H1 (cell line): Measurements from ENCODE around the gene MIP. TPM values are rescaled to one million over a fixed set of nuclear protein-coding genes. Genes with fewer than 3 reads are reported as not detected.
"Not testable (repeated sequence)": the region's sequence is repeated elsewhere in the genome, so short reads cannot be mapped to it uniquely, and the experiment has no call there.

ENCODE experiments used
- CTCF ChIA-PET: fragments of 300-600 bp; sonication (Branson Sonifier 250); formaldehyde crosslinking; loops from one replicate; lab custom pipeline; 2021; ENCODE audit not compliant: partially characterized antibody; lab: Charles Lee
- POLR2A ChIA-PET: fragments of 300-600 bp; sonication (Branson Sonifier 250); formaldehyde crosslinking; loops from one replicate; lab custom pipeline; 2021; ENCODE audit warnings: inconsistent platforms; ENCODE audit not compliant: partially characterized antibody; lab: Charles Lee
- DNase-seq, 2 experiments: peaks; one replicate each; pipeline versions ENCODE4 v3.0.0 to v3.0.0-alpha.2; 2010 to 2022; ENCODE audit warnings: low spot score in 2 of 2, low read depth in 1 of 2, mixed read lengths in 1 of 2
- FAIRE-seq: peaks from 2 replicates; lab custom pipeline; 2011; peaks lifted over from hg19 to GRCh38; lab: Jason Lieb, UNC
- H2AFZ ChIP-seq: 2 replicates; pipeline ENCODE4 v1.8.1; 2012; ENCODE audit warnings: low read length, inconsistent platforms
- H2AK5ac ChIP-seq: 2 replicates; pipeline ENCODE4 v1.6.1; 2013; ENCODE audit warnings: low read depth, low read length
- H2BK120ac ChIP-seq: replicated peaks from 2 replicates; pipeline ENCODE3; 2013; ENCODE audit warnings: low read depth, low read length, inconsistent platforms
- H2BK12ac ChIP-seq: 2 replicates; pipeline ENCODE4 v1.6.1; 2013; ENCODE audit warnings: low read depth, low read length
- H2BK15ac ChIP-seq: 2 replicates; pipeline ENCODE4 v1.6.1; 2013; ENCODE audit warnings: low read length
- H2BK20ac ChIP-seq: 2 replicates; pipeline ENCODE4 v1.6.1; 2013; ENCODE audit warnings: low read length
- H2BK5ac ChIP-seq: 2 replicates; pipeline ENCODE4 v1.6.1; 2013; ENCODE audit warnings: low read depth, low read length
- H3K14ac ChIP-seq: 2 replicates; pipeline ENCODE4 v1.6.1; 2013; ENCODE audit warnings: inconsistent platforms; ENCODE audit not compliant: insufficient read length
- H3K18ac ChIP-seq: 2 replicates; pipeline ENCODE4 v1.6.1; 2013; ENCODE audit warnings: low read length; ENCODE audit errors: extremely low read depth
- H3K23ac ChIP-seq: 2 replicates; pipeline ENCODE4 v1.6.1; 2013; ENCODE audit warnings: inconsistent platforms; ENCODE audit not compliant: insufficient read length
- H3K23me2 ChIP-seq: 2 replicates; pipeline ENCODE4 v1.6.1; 2013; ENCODE audit warnings: low read depth, low read length
- H3K27ac ChIP-seq: 2 replicates; pipeline ENCODE4 v1.6.1; 2011; ENCODE audit warnings: low read depth, low read length, inconsistent platforms
- H3K27me3 ChIP-seq, 4 experiments: replicated peaks in 1 of 4; 1 replicate in 1 of 4; 2 replicates in 3 of 4; pipeline versions ENCODE4 v1.6.1 to v1.8.1; 2011 to 2013; ENCODE audit warnings: low read length in 3 of 4, mild to moderate bottlenecking in 3 of 4, inconsistent platforms in 2 of 4, mixed read lengths in 2 of 4, moderate library complexity in 1 of 4; ENCODE audit not compliant: control insufficient read depth in 3 of 4, insufficient read depth in 3 of 4; ENCODE audit errors: extremely low read depth in 1 of 4
- H3K36me3 ChIP-seq, 4 experiments: 2 replicates each; pipeline versions ENCODE4 v1.6.1 to v1.8.1; 2011 to 2013; ENCODE audit warnings: mild to moderate bottlenecking in 4 of 4, low read length in 3 of 4, moderate library complexity in 2 of 4, control low read depth in 1 of 4, inconsistent platforms in 1 of 4; ENCODE audit not compliant: insufficient read depth in 4 of 4, control insufficient read depth in 2 of 4
- H3K4ac ChIP-seq: replicated peaks from 2 replicates; pipeline ENCODE3; 2013; ENCODE audit warnings: low read length, low read depth, mixed read lengths, inconsistent platforms; ENCODE audit not compliant: insufficient read length
- H3K4me1 ChIP-seq, 4 experiments: replicated peaks in 1 of 4; 1 replicate in 1 of 4; 2 replicates in 3 of 4; pipeline versions ENCODE4 v1.6.1 to v1.8.1; 2011 to 2013; ENCODE audit warnings: low read length in 3 of 4, inconsistent platforms in 2 of 4, mixed read lengths in 1 of 4; ENCODE audit not compliant: insufficient read depth in 4 of 4, control insufficient read depth in 3 of 4
- H3K4me2 ChIP-seq, 2 experiments: 2 replicates each; pipeline versions ENCODE4 v1.6.1 to v1.8.1; 2011 to 2013; ENCODE audit warnings: low read depth in 2 of 2, low read length in 2 of 2, control low read depth in 1 of 2, inconsistent platforms in 1 of 2, mild to moderate bottlenecking in 1 of 2; ENCODE audit not compliant: insufficient read depth in 1 of 2
- H3K4me3 ChIP-seq, 4 experiments: fragments of 200-600, 300-600 bp in 1 of 4; sonication (generic), shearing (Covaris generic), sonication (Bioruptor Twin) in 1 of 4; 2 replicates each; pipeline versions ENCODE4 v1.5.1 to v1.8.1; 2011 to 2016; ENCODE audit warnings: low read length in 4 of 4, low read depth in 3 of 4, control low read depth in 2 of 4, inconsistent platforms in 2 of 4, mild to moderate bottlenecking in 2 of 4, mixed read lengths in 1 of 4, moderate library complexity in 1 of 4; ENCODE audit not compliant: insufficient read depth in 2 of 4; ENCODE audit errors: extremely low read depth in 1 of 4
- H3K56ac ChIP-seq: replicated peaks from 2 replicates; pipeline ENCODE3; 2013; ENCODE audit warnings: low read depth, mild to moderate bottlenecking, mixed read lengths, low read length, inconsistent platforms; ENCODE audit not compliant: insufficient read length
- H3K79me1 ChIP-seq: 2 replicates; pipeline ENCODE4 v1.6.1; 2013; ENCODE audit warnings: low read depth, low read length, control low read depth
- H3K79me2 ChIP-seq, 2 experiments: 2 replicates each; pipeline versions ENCODE4 v1.6.1 to v1.8.1; 2012 to 2013; ENCODE audit warnings: low read length in 2 of 2, mild to moderate bottlenecking in 2 of 2, inconsistent platforms in 1 of 2; ENCODE audit not compliant: insufficient read depth in 2 of 2, control insufficient read depth in 1 of 2
- H3K9ac ChIP-seq, 4 experiments: replicated peaks in 1 of 4; 1 replicate in 1 of 4; 2 replicates in 3 of 4; pipeline versions ENCODE4 v1.6.1 to v1.8.1; 2011 to 2013; ENCODE audit warnings: low read depth in 3 of 4, low read length in 3 of 4, control low read depth in 2 of 4, mild to moderate bottlenecking in 2 of 4, moderate library complexity in 2 of 4, inconsistent platforms in 1 of 4; ENCODE audit errors: extremely low read depth in 1 of 4
- H3K9me3 ChIP-seq, 2 experiments: 2 replicates each; pipeline versions ENCODE4 v1.6.1 to v1.8.1; 2012 to 2013; ENCODE audit warnings: mild to moderate bottlenecking in 2 of 2, moderate library complexity in 2 of 2, control low read depth in 1 of 2, inconsistent platforms in 1 of 2, low read depth in 1 of 2, low read length in 1 of 2, mixed read lengths in 1 of 2; ENCODE audit not compliant: insufficient read depth in 2 of 2
- H4K20me1 ChIP-seq, 2 experiments: replicated peaks in 1 of 2; 2 replicates each; pipeline versions ENCODE3 to v1.8.1; 2011 to 2013; ENCODE audit warnings: inconsistent platforms in 2 of 2, low read length in 2 of 2, mild to moderate bottlenecking in 1 of 2; ENCODE audit not compliant: insufficient read depth in 2 of 2, control insufficient read depth in 1 of 2
- H4K5ac ChIP-seq: 2 replicates; pipeline ENCODE4 v1.6.1; 2013; ENCODE audit warnings: low read length, low read depth, mixed read lengths, inconsistent platforms; ENCODE audit not compliant: insufficient read length
- H4K8ac ChIP-seq: 2 replicates; pipeline ENCODE4 v1.8.0; 2013; ENCODE audit warnings: mild to moderate bottlenecking, moderate library complexity, low read length, inconsistent platforms; ENCODE audit not compliant: insufficient read depth; ENCODE audit errors: extremely low read depth
- H4K91ac ChIP-seq: replicated peaks from 2 replicates; pipeline ENCODE3; 2013; ENCODE audit warnings: low read length, mixed read lengths, inconsistent platforms; ENCODE audit not compliant: insufficient read length
- WGBS, 2 experiments: shearing (Covaris generic) in 1 of 2; methylation state at CpG; one replicate each; pipeline versions ENCODE4 v1.1.6 to v1.1.7; 2013 to 2015; ENCODE audit warnings: low lambda C conversion rate in 2 of 2, mixed read lengths in 2 of 2, inconsistent platforms in 1 of 2, low coverage in 1 of 2, missing lambda C conversion rate in 1 of 2; ENCODE audit not compliant: insufficient replicate concordance in 2 of 2, insufficient coverage in 1 of 2, insufficient read length in 1 of 2; ENCODE audit errors: extremely low coverage in 1 of 2, missing lambda C conversion rate in 1 of 2; 5-methylcytosine and 5-hydroxymethylcytosine counted together
- polyA plus RNA-seq, 7 experiments: library from polyadenylated mRNA; depleted of rRNA in 3 of 7; stranded (reverse) in 5 of 7; unstranded in 2 of 7; fragments of >200 nt in 5 of 7; fragments of 200-250 nt in 2 of 7; gene quantifications; 1 replicate in 5 of 7; 2 replicates in 1 of 7; 4 replicates in 1 of 7; pipeline versions ENCODE4 v1.2.1 to v1.2.3, GENCODE V29; 2011 to 2013; ENCODE audit warnings: missing spikeins in 2 of 7, mixed read lengths in 2 of 7
- total RNA-seq: library from RNA; stranded (reverse); fragmentation: NEBNext Ultra II Directional; extraction: Animal tissue kit (Norgen Biotek cat#: 25700); gene quantifications from 2 replicates; pipeline ENCODE4 v1.2.1, GENCODE V29; 2021

Gene MIP
- total and polyA plus RNA-seq, 2 of the 8 experiments (the other 6 are each of a cell fraction or from before 2014, with no cell fraction given), result 0.05 TPM; not detected in 1

DNA sequence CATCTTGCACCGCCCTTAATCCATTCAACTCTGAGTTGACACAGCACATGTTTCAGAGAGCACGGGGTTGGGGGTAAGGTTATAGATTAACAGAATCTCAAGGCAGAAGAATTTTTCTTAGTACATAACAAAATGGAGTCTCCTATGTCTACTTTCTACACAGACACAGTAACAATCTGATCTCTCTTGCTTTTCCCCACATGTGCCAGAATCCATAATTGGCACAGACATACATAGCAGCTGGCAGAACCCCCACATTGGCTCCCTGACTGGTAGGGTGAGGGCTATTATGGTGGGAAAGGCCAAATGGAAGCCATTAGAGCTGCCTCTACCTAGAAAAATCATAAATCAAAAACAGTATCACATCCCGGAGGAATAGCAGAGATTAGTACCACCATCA is 53.3 kb downstream of the MIP start:
- H3K56ac ChIP-seq, H2BK15ac ChIP-seq, H3K23me2 ChIP-seq, H3K27ac ChIP-seq, H3K4me3 ChIP-seq, H3K4ac ChIP-seq, H3K14ac ChIP-seq, H3K79me2 ChIP-seq, H3K18ac ChIP-seq, FAIRE-seq, POLR2A ChIA-PET, H4K20me1 ChIP-seq, H3K36me3 ChIP-seq, H3K27me3 ChIP-seq, H3K4me1 ChIP-seq, H2AFZ ChIP-seq, DNase-seq, H4K91ac ChIP-seq, H4K8ac ChIP-seq, H3K4me2 ChIP-seq, H4K5ac ChIP-seq, H3K9me3 ChIP-seq, H2BK5ac ChIP-seq, CTCF ChIA-PET, H2BK12ac ChIP-seq, H3K79me1 ChIP-seq, H2AK5ac ChIP-seq, H2BK20ac ChIP-seq, H2BK120ac ChIP-seq, H3K9ac ChIP-seq, H3K23ac ChIP-seq: not testable (repeated sequence)
- WGBS, 2 experiments, result 100% methylated on average over 1 of the region's 3 CpGs; no CpG with 5 or more reads in 1 of the 2 experiments

Other genes with a start within 250 kb of the MIP start
- 55.0 and 55.5 TPM in 2 replicates for gene RNF41, start 232.7 kb downstream of the MIP start, total RNA-seq
- 98.6 and 127 TPM in 2 replicates for gene RNF41, start 232.7 kb downstream of the MIP start, polyA plus RNA-seq (2011; rRNA removed)
- gene NABP2, start 230.3 kb downstream of the MIP start, total RNA-seq, result 56.1 and 58.1 TPM in 2 replicates
- 59.8 and 67.5 TPM in 2 replicates for gene NABP2, start 230.3 kb downstream of the MIP start, polyA plus RNA-seq (2011; rRNA removed)
- gene SLC39A5, start 224.6 kb downstream of the MIP start, total RNA-seq, result 0.25 TPM in 1 of 2 replicates, not detected in the other
- 0.27 and 0.75 TPM in 2 replicates for gene SLC39A5, start 224.6 kb downstream of the MIP start, polyA plus RNA-seq (2011; rRNA removed)
- 34.1 and 36.3 TPM in 2 replicates for gene ANKRD52, start 196.3 kb downstream of the MIP start, total RNA-seq
- gene ANKRD52, start 196.3 kb downstream of the MIP start, polyA plus RNA-seq (2011; rRNA removed), result 14.0 and 20.7 TPM in 2 replicates
- 21.8 and 22.8 TPM in 2 replicates for gene COQ10A, start 187.7 kb downstream of the MIP start, total RNA-seq
- 39.5 and 42.9 TPM in 2 replicates for gene COQ10A, start 187.7 kb downstream of the MIP start, polyA plus RNA-seq (2011; rRNA removed)
- gene CS, start 154.3 kb downstream of the MIP start, total RNA-seq, result 238 and 243 TPM in 2 replicates
- 82.4 and 96.6 TPM in 2 replicates for gene CS, start 154.3 kb downstream of the MIP start, polyA plus RNA-seq (2011; rRNA removed)
- 195 and 203 TPM in 2 replicates for gene CNPY2, start 138.7 kb downstream of the MIP start, total RNA-seq
- 222 and 281 TPM in 2 replicates for gene CNPY2, start 138.7 kb downstream of the MIP start, polyA plus RNA-seq (2011; rRNA removed)
- gene PAN2, start 120.7 kb downstream of the MIP start, total RNA-seq, result 30.5 and 36.7 TPM in 2 replicates
- gene PAN2, start 120.7 kb downstream of the MIP start, polyA plus RNA-seq (2011; rRNA removed), result 29.6 and 37.1 TPM in 2 replicates
- 1.4 and 2.3 TPM in 2 replicates for gene IL23A, start 115.8 kb downstream of the MIP start, total RNA-seq
- 2.6 and 3.6 TPM in 2 replicates for gene IL23A, start 115.8 kb downstream of the MIP start, polyA plus RNA-seq (2011; rRNA removed)
- gene STAT2, start 94.5 kb downstream of the MIP start, total RNA-seq, result 42.4 and 44.7 TPM in 2 replicates
- 37.1 and 39.9 TPM in 2 replicates for gene STAT2, start 94.5 kb downstream of the MIP start, polyA plus RNA-seq (2011; rRNA removed)
- gene APOF, start 91.8 kb downstream of the MIP start, total RNA-seq, result not detected in 2 replicates
- not detected in 2 replicates for gene APOF, start 91.8 kb downstream of the MIP start, polyA plus RNA-seq (2011; rRNA removed)
- gene TIMELESS, start 5.2 kb downstream of the MIP start, total RNA-seq, result 86.7 and 88.7 TPM in 2 replicates
- 17.1 and 19.9 TPM in 2 replicates for gene TIMELESS, start 5.2 kb downstream of the MIP start, polyA plus RNA-seq (2011; rRNA removed)
- 4.0 and 4.3 TPM in 2 replicates for gene SPRYD4, start 13.9 kb upstream of the MIP start, total RNA-seq
- 4.9 and 5.3 TPM in 2 replicates for gene SPRYD4, start 13.9 kb upstream of the MIP start, polyA plus RNA-seq (2011; rRNA removed)
- gene GLS2, start 33.5 kb upstream of the MIP start, total RNA-seq, result 14.5 and 16.9 TPM in 2 replicates
- gene GLS2, start 33.5 kb upstream of the MIP start, polyA plus RNA-seq (2011; rRNA removed), result 20.1 and 22.5 TPM in 2 replicates
- gene RBMS2, start 67.2 kb upstream of the MIP start, total RNA-seq, result 25.5 and 31.3 TPM in 2 replicates
- gene RBMS2, start 67.2 kb upstream of the MIP start, polyA plus RNA-seq (2011; rRNA removed), result 9.6 TPM in 2 replicates
- 110 TPM in 2 replicates for gene BAZ2A, start 175.7 kb upstream of the MIP start, total RNA-seq
- gene BAZ2A, start 175.7 kb upstream of the MIP start, polyA plus RNA-seq (2011; rRNA removed), result 52.0 and 70.9 TPM in 2 replicates
- 900 and 930 TPM in 2 replicates for gene ATP5F1B, start 191.3 kb upstream of the MIP start, total RNA-seq
- 1,127 and 1,522 TPM in 2 replicates for gene ATP5F1B, start 191.3 kb upstream of the MIP start, polyA plus RNA-seq (2011; rRNA removed)
- gene PTGES3, start 233.6 kb upstream of the MIP start, total RNA-seq, result 453 and 464 TPM in 2 replicates
- 62.2 and 111 TPM in 2 replicates for gene PTGES3, start 233.6 kb upstream of the MIP start, polyA plus RNA-seq (2011; rRNA removed)